Endometrial microvascular endothelial cells (primary cell): ENCODE measurements around the gene DAGLA. TPM values are rescaled to one million over a fixed set of nuclear protein-coding genes. Genes with fewer than 3 reads are reported as not detected.

Source experiments
- in situ Hi-C: cut with HindIII; loops from 2 replicates; pipeline ENCODE4 v1.10.0; 2017; ENCODE audit warnings: low sequenced_read_pairs, low pct_unique_long_range_greater_than_20kb; ENCODE audit errors: inconsistent ontology term
- total RNA-seq: library from RNA; depleted of rRNA; stranded (reverse); fragments of >200 nt; gene quantifications from one replicate; pipeline ENCODE4 v1.2.3, GENCODE V29; 2015; ENCODE audit errors: inconsistent ontology term

The DAGLA gene
- total RNA-seq, 1 donor from 2014 or later, result 2.5 TPM

DNA sequence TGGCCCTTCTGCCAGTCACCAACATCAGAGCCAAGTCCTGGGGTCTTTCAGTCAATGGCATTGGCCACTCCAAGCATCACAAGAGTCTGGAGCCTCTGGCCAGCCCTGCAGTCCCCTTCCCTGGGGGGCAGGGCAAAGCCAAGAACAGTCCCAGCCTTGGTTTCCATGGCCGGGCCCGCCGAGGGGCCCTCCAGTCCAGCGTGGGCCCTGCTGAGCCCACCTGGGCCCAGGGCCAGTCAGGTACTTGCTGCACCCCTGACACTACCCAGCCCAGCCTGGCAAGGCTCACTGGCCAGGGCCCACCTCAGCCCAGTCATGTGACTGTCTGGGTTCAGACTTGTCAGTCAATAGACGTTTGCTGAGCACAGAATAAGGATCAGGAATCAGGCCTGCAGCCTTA, 101.4 kb downstream of the DAGLA start:
- in situ Hi-C loops, result loop anchor here (25.0 kb wide), 1 partner anchor 306 kb away; no protein-coding TSS in a partner anchor

DNA sequence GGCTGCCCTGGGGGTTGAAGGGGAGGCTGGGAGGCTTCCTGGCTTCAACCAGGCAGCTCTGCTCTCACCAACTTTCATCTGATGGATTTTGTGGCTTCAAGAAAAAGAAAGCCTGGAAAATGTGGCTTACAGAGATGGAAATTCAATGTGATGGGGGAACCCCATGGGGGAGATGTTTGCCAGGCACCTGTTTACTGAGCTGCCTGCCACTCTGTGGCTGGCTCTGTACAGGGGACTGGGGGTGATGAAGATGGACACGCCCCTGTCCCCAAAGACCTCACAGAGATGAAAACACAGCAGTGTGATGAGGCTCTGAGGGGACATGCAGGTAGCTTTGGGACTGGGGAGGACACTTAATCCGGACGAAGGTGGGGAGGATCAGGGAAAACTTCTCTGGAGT, 102.1 kb downstream of the DAGLA start:
- in situ Hi-C loops, result loop anchor here (25.0 kb wide), 1 partner anchor 305 kb away; no protein-coding TSS in a partner anchor

DNA sequence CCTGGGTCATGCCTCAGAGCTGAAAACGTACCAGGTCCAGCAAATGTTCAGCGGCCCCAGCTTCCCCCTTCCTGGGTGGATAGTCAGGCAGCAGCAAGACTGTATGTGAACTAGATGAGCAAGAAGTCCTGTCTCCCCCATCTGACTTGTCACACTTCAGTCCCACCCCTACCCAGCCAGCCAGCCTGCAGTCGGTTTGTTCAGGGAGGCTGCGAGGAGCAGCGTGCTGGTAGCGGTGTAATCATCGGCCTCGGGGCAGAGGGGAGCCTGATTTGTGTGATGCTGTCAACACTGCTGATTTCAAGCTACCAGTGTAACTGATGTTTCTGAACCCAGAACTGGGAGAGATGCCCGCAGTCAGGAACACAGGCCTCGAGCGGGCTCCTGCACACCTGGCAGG, 102.7 kb downstream of the DAGLA start:
- in situ Hi-C loops, result loop anchor here (25.0 kb wide), 1 partner anchor 304 kb away; no protein-coding TSS in a partner anchor

DNA sequence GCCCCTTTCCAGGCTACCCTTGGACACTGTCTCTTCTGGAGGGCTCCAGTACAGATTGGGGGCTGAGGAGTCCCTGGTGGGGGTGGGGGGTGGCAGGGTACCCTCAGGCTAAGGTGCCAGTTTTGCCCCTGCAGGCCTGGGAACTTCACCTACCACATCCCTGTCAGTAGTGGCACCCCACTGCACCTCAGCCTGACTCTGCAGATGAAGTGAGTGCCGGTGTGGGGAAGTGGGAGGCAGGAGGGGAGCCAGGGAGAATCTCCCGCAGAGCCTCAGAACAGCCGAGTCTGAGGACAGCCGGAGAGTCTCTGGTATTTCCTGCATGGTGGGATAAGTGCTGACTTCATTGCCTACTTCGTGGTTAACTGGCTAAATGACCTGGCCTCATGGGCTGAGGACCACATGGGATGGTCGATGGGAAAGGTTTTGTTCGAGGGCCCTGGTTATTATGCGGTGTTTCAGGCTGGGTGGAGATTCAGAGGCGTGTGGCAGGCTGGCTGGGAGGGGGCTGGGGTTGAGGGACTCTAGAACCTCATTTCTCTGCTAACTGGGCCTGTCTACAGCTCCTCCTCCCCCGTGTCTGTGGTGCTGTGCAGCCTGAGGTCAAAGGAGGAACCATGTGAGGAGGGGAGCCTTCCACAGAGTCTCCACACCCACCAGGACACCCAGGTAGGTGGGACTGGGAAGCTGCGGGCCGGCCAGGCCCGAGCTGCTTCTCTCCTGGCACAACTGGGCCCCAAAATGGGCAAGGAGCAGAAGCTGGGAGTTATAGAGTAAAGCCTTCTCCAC, 103.7 kb downstream of the DAGLA start:
- in situ Hi-C loops, result loop anchor here (25.0 kb wide), 1 partner anchor 303 kb away; no protein-coding TSS in a partner anchor

DNA sequence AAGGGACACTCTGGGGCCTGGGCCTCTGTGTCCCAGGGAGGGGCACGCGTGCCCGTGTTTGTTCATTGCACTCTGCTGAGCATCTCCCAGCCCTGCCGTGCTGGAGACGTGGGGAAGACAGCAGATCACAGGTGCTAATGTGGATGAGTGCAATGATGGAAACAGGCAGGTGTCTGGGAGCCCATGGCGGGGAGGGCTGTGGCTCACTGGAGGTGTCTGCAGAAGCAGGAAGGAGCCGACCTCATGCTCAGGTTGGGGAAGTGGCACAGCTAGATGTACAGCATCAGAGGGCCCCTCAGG, 104.3 kb downstream of the DAGLA start:
- in situ Hi-C loops, result loop anchor here (25.0 kb wide), 1 partner anchor 303 kb away; no protein-coding TSS in a partner anchor

DNA sequence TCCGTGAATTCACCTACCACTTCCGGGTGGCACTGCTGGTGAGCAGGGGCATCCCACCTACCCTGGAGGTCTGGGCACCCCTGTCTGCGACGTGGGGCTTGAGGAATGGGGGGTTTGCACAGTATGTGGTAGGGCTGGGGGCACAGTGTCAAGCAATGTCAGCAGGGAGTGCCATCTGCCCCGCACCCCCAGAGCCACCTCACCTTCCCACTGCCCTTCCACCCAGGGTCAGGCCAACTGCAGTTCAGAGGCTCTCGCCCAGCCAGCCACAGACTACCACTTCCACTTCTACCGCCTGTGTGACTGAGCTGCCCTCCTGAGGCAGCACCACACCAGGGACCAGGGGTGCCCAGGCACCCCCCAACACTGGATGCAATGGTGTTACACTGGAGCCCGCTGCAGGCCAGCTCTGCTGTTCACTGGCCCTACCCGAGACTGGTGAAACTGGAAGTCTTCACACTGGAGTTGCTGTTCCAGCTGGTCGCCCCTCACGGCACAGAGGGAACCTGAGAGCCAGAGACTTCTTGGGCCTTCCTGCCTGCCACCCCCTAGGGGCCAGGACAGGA, 105.7 kb downstream of the DAGLA start:
- in situ Hi-C loops, result loop anchor here (25.0 kb wide), 1 partner anchor 301 kb away; no protein-coding TSS in a partner anchor

DNA sequence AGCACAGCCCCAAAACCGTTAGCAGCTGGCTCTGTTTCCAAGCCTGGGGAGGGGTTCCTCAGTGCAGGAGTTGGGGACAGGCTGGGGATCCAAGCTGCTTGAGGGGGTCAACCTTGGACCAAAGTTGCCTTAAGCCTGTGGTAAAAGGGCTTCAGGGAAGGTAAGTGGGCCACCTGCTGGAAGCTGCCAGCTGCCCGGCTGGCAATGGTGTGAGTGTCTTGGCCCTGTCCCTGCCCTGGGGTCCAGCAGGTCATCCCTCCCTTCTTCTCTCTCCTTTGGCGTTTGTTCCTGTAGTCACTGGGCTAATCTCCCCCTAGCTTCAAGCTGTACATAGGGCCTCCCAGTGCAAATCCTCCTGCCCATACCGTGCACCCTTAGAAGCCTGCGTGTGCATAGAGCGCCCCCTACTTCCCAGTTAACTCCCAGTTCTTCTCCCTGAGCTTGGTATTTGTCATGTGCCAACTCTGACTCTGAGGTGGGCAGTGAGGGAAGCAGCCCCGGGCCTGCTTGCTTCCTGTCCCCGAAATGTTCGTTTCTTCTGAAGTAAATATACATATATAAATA, 107.8 kb downstream of the DAGLA start:
- in situ Hi-C loops, result loop anchor here (25.0 kb wide), 1 partner anchor 299 kb away; no protein-coding TSS in a partner anchor

DNA sequence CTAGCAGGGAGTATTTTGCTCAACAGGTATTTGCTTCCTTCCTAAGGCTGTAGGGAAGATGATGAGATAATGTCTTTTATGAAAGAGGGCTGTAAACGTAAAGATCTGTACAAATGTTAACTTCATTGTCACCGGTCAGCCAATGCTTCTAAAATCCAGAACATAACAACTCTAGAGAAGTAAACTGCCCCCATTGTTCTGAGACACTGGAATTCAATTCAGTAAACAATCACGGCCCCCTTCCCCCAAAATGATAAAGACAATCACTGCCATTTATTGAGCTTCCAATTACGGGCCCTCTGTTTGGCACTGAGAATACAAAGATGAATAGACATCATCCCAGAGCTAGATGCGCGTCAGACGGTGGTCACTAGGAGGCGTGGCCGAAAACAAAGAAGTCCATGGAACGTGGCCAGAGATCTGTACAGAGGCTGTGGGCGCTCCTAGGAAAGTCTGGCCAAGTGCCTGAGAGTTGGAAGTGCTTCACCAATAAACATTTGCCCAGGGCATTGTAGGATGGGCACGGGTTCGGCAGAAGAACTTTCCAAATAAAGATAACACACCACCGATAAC, 111.6 kb downstream of the DAGLA start:
- in situ Hi-C loops, result loop anchor here (25.0 kb wide), 1 partner anchor 295 kb away; no protein-coding TSS in a partner anchor

DNA sequence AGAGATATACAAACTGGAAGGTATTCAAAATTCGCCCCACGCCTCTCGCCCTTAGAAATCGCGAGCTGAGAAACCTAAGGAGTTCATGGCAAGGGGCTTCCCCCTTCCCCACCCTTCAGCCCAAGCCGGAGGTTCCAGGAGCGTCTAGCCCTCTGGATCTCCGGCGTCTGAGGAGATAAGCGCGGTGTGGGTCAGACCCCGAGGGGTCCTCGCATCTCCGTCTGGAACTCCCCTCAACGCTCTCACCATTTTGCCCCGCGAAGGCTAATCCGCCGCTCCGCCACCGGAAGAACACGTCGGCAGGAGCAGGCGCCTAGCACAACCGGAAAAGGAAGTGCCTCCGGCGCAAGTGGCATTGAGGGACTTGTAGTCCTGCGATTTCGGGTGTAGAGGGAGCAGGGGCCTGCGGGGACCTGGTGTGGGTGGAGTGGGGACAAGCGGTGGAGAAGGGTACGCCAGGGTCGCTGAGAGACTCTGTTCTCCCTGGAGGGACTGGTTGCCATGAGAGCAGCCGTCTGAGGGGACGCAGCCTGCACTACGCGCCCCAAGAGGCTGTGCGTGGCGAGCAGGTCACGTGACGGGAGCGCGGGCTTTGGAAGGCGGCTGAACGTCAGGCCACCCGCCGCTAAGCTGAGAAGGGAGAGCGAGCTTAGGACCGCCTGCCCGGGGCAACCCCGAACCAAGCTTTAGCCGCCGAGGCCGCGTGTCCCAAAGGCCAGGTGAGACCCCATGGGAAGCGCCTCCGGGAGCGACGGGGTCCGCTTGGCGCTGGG, 112.3 kb downstream of the DAGLA start, which contains the start of the genes FEN1 and TMEM258:
TSS of gene FEN1 (plus strand) at position 602 of the 773 bp plus-strand sequence. CDS start 2,451 bp downstream, outside the sequence.
TSS of gene TMEM258 (minus strand) at position 290 of the 773 bp plus-strand sequence. CDS start at position 249, 41 bp downstream.
- in situ Hi-C loops, result loop anchor here (25.0 kb wide), 1 partner anchor 295 kb away; no protein-coding TSS in a partner anchor

DNA sequence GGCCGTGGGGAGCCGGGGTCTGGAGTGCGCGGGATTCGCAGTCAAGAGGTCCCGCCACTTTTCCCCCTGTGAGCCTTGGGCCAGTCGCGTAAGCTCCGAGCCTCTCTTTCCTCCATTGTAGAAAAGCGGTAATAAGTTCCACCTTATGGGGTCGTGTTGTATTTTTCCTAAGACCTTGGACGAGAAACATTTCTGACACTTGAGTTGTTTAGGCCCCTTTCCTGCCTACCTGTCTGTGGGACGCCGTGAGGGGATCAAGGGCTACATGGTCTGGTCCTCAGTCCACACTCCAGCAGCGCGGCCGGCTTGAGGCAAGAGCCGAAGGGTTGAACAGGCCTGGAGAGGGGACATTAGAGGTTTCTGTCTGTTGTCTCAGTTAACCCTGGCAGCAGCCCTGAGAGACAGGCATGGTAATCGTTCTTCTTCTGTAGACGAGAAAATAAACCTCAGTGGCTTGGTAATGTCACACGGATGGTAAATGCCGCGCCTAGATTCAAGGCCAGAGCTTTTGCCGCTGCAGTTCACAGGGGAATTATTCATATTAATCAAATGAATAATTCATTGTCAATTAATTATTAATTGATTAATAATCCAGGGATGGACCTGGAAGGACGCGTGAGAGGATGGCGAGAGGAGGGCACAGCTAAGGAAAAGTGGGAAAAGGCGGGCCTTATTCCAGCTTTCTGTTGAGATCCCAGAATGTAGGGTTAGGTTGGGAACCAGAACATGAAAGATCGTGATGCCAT, 113.1 kb downstream of the DAGLA start:
- in situ Hi-C loops, result loop anchor here (25.0 kb wide), 1 partner anchor 294 kb away; no protein-coding TSS in a partner anchor

DNA sequence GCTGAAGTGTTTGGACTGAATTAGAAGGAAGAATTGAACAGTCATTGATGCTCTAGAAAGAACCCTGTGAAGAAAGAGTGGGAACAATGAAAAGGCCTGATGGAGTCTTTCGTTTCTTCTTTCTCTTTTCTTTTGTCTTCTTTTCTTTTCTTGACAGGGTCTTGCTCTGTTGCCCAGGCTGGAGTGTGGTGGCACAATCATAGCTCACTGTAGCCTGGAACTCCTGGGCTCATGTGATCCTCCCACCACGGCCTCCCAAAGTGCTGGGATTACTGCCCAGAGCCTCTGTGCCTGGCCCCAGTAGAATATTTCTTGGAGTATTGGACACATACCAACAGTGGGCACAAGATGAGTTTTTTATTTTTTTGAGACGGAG, 113.6 kb downstream of the DAGLA start:
- in situ Hi-C loops, result loop anchor here (25.0 kb wide), 1 partner anchor 293 kb away; no protein-coding TSS in a partner anchor

DNA sequence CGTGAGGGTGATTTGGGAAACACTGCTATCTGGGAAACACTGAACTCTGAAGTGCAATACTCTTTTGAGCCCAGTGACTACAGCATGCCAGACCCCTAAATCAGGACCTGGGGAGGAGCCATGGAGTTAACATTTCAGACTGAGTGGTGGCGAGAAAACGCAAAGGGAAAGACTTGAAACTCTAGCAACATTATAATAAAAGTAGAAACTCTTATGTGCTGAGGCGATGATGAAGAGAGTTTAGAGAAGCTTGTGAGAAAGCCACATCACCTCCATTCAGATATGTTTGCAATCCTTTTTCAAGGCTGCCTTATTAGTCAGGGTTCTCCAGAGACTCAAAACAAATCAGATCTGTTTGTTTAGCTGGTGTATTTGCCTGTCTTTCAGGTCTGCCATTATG, 114.4 kb downstream of the DAGLA start:
- in situ Hi-C loops, result loop anchor here (25.0 kb wide), 1 partner anchor 293 kb away; no protein-coding TSS in a partner anchor

DNA sequence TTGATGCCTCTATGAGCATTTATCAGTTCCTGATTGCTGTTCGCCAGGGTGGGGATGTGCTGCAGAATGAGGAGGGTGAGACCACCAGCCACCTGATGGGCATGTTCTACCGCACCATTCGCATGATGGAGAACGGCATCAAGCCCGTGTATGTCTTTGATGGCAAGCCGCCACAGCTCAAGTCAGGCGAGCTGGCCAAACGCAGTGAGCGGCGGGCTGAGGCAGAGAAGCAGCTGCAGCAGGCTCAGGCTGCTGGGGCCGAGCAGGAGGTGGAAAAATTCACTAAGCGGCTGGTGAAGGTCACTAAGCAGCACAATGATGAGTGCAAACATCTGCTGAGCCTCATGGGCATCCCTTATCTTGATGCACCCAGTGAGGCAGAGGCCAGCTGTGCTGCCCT, 115.3 kb downstream of the DAGLA start:
- in situ Hi-C loops, result loop anchor here (25.0 kb wide), 1 partner anchor 292 kb away; no protein-coding TSS in a partner anchor

DNA sequence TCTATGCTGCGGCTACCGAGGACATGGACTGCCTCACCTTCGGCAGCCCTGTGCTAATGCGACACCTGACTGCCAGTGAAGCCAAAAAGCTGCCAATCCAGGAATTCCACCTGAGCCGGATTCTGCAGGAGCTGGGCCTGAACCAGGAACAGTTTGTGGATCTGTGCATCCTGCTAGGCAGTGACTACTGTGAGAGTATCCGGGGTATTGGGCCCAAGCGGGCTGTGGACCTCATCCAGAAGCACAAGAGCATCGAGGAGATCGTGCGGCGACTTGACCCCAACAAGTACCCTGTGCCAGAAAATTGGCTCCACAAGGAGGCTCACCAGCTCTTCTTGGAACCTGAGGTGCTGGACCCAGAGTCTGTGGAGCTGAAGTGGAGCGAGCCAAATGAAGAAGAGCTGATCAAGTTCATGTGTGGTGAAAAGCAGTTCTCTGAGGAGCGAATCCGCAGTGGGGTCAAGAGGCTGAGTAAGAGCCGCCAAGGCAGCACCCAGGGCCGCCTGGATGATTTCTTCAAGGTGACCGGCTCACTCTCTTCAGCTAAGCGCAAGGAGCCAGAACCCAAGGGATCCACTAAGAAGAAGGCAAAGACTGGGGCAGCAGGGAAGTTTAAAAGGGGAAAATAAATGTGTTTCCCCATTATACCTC, 115.8 kb downstream of the DAGLA start:
- in situ Hi-C loops, result loop anchor here (25.0 kb wide), 1 partner anchor 291 kb away; no protein-coding TSS in a partner anchor
